Liver (tissue), 9 donors: ENCODE results near the gene HHIPL1. TPM values are rescaled to one million over a fixed set of nuclear protein-coding genes. Genes with fewer than 3 reads are reported as not detected.

Experiments used
- DNase-seq: peaks from one replicate; pipeline ENCODE4 v3.0.0-alpha.2; 2017; ENCODE audit warnings: low spot score
- H3K27ac ChIP-seq, 2 donors: one replicate each; pipeline ENCODE4 v1.7.0; 2013; ENCODE audit warnings: inconsistent platforms in 2 of 2, low read length in 2 of 2, control low read depth in 1 of 2, low read depth in 1 of 2, mild to moderate bottlenecking in 1 of 2
- H3K27me3 ChIP-seq, 4 donors: one replicate each; pipeline versions ENCODE4 v1.6.1 to v1.7.0; 2013; ENCODE audit warnings: low read length in 3 of 4, inconsistent platforms in 1 of 4, mild to moderate bottlenecking in 1 of 4, moderate library complexity in 1 of 4; ENCODE audit not compliant: control insufficient read depth in 4 of 4, insufficient read depth in 4 of 4
- H3K36me3 ChIP-seq, 4 donors: one replicate each; pipeline versions ENCODE4 v1.6.1 to v1.7.0; 2013; ENCODE audit warnings: low read length in 3 of 4, mild to moderate bottlenecking in 3 of 4, low read depth in 1 of 4, moderate library complexity in 1 of 4; ENCODE audit not compliant: control insufficient read depth in 4 of 4, insufficient read depth in 3 of 4
- H3K4me1 ChIP-seq, 4 donors: one replicate each; pipeline versions ENCODE4 v1.6.1 to v1.7.0; 2013; ENCODE audit warnings: low read length in 3 of 4, mild to moderate bottlenecking in 3 of 4, moderate library complexity in 1 of 4; ENCODE audit not compliant: control insufficient read depth in 4 of 4, insufficient read depth in 4 of 4
- H3K4me3 ChIP-seq, 3 donors: one replicate each; pipeline versions ENCODE4 v1.6.1 to v1.7.0; 2013; ENCODE audit warnings: low read length in 3 of 3, control low read depth in 1 of 3, low read depth in 1 of 3, mild to moderate bottlenecking in 1 of 3
- H3K9ac ChIP-seq, 2 donors: one replicate each; pipeline ENCODE4 v1.7.0; 2013; ENCODE audit warnings: low read length in 2 of 2, mild to moderate bottlenecking in 2 of 2, moderate library complexity in 2 of 2, control low read depth in 1 of 2, low read depth in 1 of 2
- H3K9me3 ChIP-seq, 4 donors: one replicate each; pipeline versions ENCODE4 v1.6.1 to v1.7.0; 2013; ENCODE audit warnings: low read length in 3 of 4; ENCODE audit not compliant: control insufficient read depth in 4 of 4
- ATF3 ChIP-seq: IDR thresholded peaks from 2 replicates; pipeline ENCODE4 v1.6.1; 2016; ENCODE audit warnings: antibody characterized with exemption
- EGR1 ChIP-seq, 2 donors: IDR thresholded peaks; 2 replicates each; pipeline ENCODE4 v1.6.1; 2016 to 2018; ENCODE audit warnings: antibody characterized with exemption in 2 of 2, low read depth in 2 of 2
- FOXA1 ChIP-seq: IDR thresholded peaks from 2 replicates; pipeline ENCODE4 v1.6.1; 2016; ENCODE audit warnings: antibody characterized with exemption
- FOXA2 ChIP-seq: IDR thresholded peaks from 2 replicates; pipeline ENCODE4 v1.6.1; 2016; ENCODE audit warnings: antibody characterized with exemption
- GABPA ChIP-seq, 2 donors: IDR thresholded peaks in 1 of 2; conservative IDR thresholded peaks in 1 of 2; 2 replicates each; pipeline ENCODE4 v1.6.1; 2016; ENCODE audit warnings: antibody characterized with exemption in 2 of 2, mild to moderate bottlenecking in 1 of 2, moderate library complexity in 1 of 2
- HNF4A ChIP-seq, 2 donors: conservative IDR thresholded peaks; 2 replicates each; pipeline ENCODE4 v1.6.1; 2016; ENCODE audit warnings: antibody characterized with exemption in 2 of 2, mild to moderate bottlenecking in 2 of 2
- HNF4G ChIP-seq: IDR thresholded peaks from 2 replicates; pipeline ENCODE4 v1.6.1; 2016; ENCODE audit warnings: antibody characterized with exemption
- JUND ChIP-seq, 2 donors: IDR thresholded peaks; 2 replicates each; pipeline ENCODE4 v1.6.1; 2016; ENCODE audit warnings: antibody characterized with exemption in 2 of 2
- NR2F2 ChIP-seq: IDR thresholded peaks from 2 replicates; pipeline ENCODE4 v1.6.1; 2016; ENCODE audit warnings: antibody characterized with exemption
- RAD21 ChIP-seq, 2 donors: IDR thresholded peaks; 2 replicates each; pipeline ENCODE4 v1.6.1; 2016; ENCODE audit warnings: antibody characterized with exemption in 2 of 2, mild to moderate bottlenecking in 2 of 2
- RXRA ChIP-seq, 2 donors: IDR thresholded peaks; 2 replicates each; pipeline ENCODE4 v1.6.1; 2017 to 2018; ENCODE audit warnings: antibody characterized with exemption in 2 of 2, mild to moderate bottlenecking in 1 of 2
- SP1 ChIP-seq: IDR thresholded peaks from 2 replicates; pipeline ENCODE4 v1.6.1; 2018; ENCODE audit warnings: antibody characterized with exemption, mild to moderate bottlenecking
- TAF1 ChIP-seq: conservative IDR thresholded peaks from 2 replicates; pipeline ENCODE4 v1.6.1; 2016; ENCODE audit warnings: antibody characterized with exemption, mild to moderate bottlenecking
- YY1 ChIP-seq: IDR thresholded peaks from 2 replicates; pipeline ENCODE4 v1.6.1; 2016; ENCODE audit warnings: antibody characterized with exemption, mild to moderate bottlenecking
- ZBTB33 ChIP-seq: IDR thresholded peaks from 2 replicates; pipeline ENCODE4 v1.6.1; 2016; ENCODE audit warnings: antibody characterized with exemption
- WGBS: extraction: QIAGEN DNeasy Blood & Tissue Kit; methylation state at CpG from one replicate; pipeline ENCODE4 v1.1.7; 2013; 5-methylcytosine and 5-hydroxymethylcytosine counted together
- polyA plus RNA-seq, 2 donors: library from polyadenylated mRNA; stranded (reverse) in 1 of 2; unstranded in 1 of 2; fragments of 200-250 nt in 1 of 2; fragments of >200 nt in 1 of 2; fragmentation: Nextera tagmentation in 1 of 2; extraction: Ambion mirVana in 1 of 2; gene quantifications; one replicate each; pipeline versions ENCODE4 v1.2.1 to v1.2.3, GENCODE V29; 2013 to 2015
- total RNA-seq, 2 donors: library from RNA; depleted of rRNA; stranded (reverse); fragments of >200 nt; gene quantifications; one replicate each; pipeline ENCODE4 v1.2.3, GENCODE V29; 2014
- TF ChIP-seq, protein P1 (sequence below): fragments of 150-350 bp; IDR thresholded peaks from 2 replicates; pipeline ENCODE4 v1.5.1; 2017; ENCODE audit warnings: improper control_type of control experiment, low read depth, low read length; ENCODE audit not compliant: missing input control
- TF ChIP-seq, protein P2 (sequence below): IDR thresholded peaks from 2 replicates; pipeline ENCODE4 v1.6.1; 2016; ENCODE audit warnings: antibody characterized with exemption, mild to moderate bottlenecking
- donor health status: healthy.
- donor health status: healthy.
- donor health status: healthy.
- donor health status: healthy.
- donor health status: healthy.

HHIPL1 gene
- total and polyA plus RNA-seq, 4 donors: 0.96 to 1.7 (median 1.0) TPM

DNA sequence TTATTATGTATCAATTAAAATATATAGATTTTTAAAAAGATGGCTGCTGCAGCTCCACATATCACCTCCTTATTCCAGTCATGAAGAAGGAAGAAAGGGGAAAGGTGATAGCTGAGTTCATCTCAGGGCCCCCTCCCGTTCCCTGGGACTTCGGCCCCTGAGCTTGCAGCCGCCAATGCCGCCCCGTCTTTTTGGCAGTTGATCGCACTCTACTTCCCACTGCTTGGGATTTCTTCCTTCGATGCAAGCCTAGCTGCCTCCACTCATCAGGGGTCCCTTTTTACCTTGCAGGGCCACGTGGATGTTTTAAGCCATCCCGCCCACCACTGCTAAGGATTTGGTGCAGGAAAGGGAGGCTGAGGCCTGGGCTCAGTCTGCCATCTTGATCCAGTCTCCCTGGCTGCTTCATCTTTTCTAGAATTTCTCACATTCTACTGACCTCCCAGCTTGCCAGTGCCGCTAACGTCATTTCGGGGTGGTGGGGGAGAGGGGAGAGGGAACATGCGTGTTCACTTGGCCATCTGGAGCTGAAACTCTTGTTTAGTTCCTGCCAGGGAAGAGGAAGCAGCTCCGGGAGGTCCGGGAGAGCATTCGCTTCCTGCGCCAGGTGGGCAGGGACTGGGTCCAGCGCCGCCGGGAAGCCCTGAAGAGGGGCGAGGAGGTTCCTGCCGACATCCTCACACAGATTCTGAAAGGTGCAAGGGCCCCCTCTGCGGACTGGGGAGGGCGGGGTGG is 70.5 kb downstream of the HHIPL1 start:
- H3K9me3 ChIP-seq: no peaks in the 10 kb centered on the region
- TF ChIP-seq RXRA (IDR thresholded peaks at IDR 0.05) (no peak), TAF1 (no peak), ATF3 (no peak), FOXA2 (no peak)
- TF ChIP-seq, protein P1, sequence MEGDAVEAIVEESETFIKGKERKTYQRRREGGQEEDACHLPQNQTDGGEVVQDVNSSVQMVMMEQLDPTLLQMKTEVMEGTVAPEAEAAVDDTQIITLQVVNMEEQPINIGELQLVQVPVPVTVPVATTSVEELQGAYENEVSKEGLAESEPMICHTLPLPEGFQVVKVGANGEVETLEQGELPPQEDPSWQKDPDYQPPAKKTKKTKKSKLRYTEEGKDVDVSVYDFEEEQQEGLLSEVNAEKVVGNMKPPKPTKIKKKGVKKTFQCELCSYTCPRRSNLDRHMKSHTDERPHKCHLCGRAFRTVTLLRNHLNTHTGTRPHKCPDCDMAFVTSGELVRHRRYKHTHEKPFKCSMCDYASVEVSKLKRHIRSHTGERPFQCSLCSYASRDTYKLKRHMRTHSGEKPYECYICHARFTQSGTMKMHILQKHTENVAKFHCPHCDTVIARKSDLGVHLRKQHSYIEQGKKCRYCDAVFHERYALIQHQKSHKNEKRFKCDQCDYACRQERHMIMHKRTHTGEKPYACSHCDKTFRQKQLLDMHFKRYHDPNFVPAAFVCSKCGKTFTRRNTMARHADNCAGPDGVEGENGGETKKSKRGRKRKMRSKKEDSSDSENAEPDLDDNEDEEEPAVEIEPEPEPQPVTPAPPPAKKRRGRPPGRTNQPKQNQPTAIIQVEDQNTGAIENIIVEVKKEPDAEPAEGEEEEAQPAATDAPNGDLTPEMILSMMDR: no peak
- no peaks in the 10 kb centered on the region for H3K4me1 ChIP-seq
- H3K27ac ChIP-seq: no peak overlapping the region
- no peak overlapping the region for H3K9ac ChIP-seq
- 82% methylated on average over 24 of the region's 24 CpGs for WGBS
- no peak for DNase-seq
- H3K27me3 ChIP-seq: no peaks in the 10 kb centered on the region
- H3K36me3 ChIP-seq: no peaks in the 10 kb centered on the region
- H3K4me3 ChIP-seq: no peak overlapping the region

DNA sequence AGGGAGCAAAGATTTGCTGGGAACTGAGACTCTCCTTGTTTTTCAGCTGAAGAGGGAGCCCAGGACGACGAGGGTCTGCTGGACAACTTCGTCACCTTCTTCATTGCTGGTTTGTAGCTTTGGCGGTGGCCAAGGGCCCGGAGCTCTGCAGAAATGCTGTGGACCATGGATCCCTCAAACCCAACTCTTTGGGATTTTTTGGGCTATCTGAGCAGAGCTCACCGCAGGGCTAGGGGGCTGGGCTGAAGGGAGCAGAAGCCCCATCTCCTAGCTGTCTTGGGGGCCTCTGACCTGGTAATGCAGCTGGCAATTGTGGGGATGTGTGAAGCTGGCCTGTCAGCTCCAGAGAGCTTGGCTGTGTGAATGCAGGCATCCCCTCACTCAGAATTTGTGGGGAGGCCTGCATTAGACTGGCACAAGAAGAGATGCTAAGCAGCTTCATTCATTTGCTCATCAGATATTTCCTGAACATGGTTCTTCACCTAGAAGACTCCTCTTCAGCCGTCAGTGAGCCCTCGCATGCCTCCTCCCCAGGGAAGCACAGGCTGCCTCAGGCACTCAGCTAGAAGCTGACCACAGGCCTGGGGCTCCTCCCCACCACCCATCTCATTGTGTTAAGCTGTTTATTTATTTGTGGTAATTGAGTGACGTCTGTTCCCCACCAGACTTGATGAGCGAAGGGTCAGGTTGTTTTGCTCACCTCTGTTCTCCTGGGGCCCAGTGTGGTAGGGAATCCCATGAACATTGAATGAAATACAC is 71.3 kb downstream of the HHIPL1 start:
- Histone ChIP-seq H3K27ac (no peak overlapping the region), H3K27me3 (no peaks in the 10 kb centered on the region), H3K9me3 (no peaks in the 10 kb centered on the region), H3K9ac (no peak overlapping the region), H3K36me3 (no peaks in the 10 kb centered on the region), H3K4me1 (no peaks in the 10 kb centered on the region), H3K4me3 (no peak overlapping the region)
- 85% methylated on average over 10 of the region's 10 CpGs for WGBS
- DNase-seq: no peak
- no peak for TF ChIP-seq HNF4A (conservative IDR thresholded peaks at IDR 0.05)
- no peak for TF ChIP-seq SP1
- no peak for TF ChIP-seq ZBTB33
- TF ChIP-seq RXRA (IDR thresholded peaks at IDR 0.05): no peak
- no peak for TF ChIP-seq GABPA (IDR thresholded peaks at IDR 0.05 in 1 of 2, conservative IDR thresholded peaks at IDR 0.05 in 1 of 2)
- TF ChIP-seq EGR1 (IDR thresholded peaks at IDR 0.05; ENCODE audit: low read depth in 2 of 2): no peak
- TF ChIP-seq ATF3: no peak
- TF ChIP-seq RAD21 (IDR thresholded peaks at IDR 0.05): no peak
- no peak for TF ChIP-seq FOXA2
- no peak for TF ChIP-seq JUND (IDR thresholded peaks at IDR 0.05)
- TF ChIP-seq YY1: no peak
- TF ChIP-seq NR2F2: no peak
- TF ChIP-seq FOXA1: no peak
- TF ChIP-seq, protein P1: no peak
- TF ChIP-seq, protein P2, sequence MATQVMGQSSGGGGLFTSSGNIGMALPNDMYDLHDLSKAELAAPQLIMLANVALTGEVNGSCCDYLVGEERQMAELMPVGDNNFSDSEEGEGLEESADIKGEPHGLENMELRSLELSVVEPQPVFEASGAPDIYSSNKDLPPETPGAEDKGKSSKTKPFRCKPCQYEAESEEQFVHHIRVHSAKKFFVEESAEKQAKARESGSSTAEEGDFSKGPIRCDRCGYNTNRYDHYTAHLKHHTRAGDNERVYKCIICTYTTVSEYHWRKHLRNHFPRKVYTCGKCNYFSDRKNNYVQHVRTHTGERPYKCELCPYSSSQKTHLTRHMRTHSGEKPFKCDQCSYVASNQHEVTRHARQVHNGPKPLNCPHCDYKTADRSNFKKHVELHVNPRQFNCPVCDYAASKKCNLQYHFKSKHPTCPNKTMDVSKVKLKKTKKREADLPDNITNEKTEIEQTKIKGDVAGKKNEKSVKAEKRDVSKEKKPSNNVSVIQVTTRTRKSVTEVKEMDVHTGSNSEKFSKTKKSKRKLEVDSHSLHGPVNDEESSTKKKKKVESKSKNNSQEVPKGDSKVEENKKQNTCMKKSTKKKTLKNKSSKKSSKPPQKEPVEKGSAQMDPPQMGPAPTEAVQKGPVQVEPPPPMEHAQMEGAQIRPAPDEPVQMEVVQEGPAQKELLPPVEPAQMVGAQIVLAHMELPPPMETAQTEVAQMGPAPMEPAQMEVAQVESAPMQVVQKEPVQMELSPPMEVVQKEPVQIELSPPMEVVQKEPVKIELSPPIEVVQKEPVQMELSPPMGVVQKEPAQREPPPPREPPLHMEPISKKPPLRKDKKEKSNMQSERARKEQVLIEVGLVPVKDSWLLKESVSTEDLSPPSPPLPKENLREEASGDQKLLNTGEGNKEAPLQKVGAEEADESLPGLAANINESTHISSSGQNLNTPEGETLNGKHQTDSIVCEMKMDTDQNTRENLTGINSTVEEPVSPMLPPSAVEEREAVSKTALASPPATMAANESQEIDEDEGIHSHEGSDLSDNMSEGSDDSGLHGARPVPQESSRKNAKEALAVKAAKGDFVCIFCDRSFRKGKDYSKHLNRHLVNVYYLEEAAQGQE: no peak
- TF ChIP-seq HNF4G: no peak
